CD8-positive, alpha-beta memory T cell (primary cell): ENCODE results near the gene CD83. TPM values are rescaled to one million over a fixed set of nuclear protein-coding genes. Genes with fewer than 3 reads are reported as not detected.

Experiments used
- CTCF ChIA-PET: fragments of 350-600 bp; sonication (Branson Sonifier 250); formaldehyde crosslinking; loops from one replicate; lab custom pipeline; 2021; ENCODE audit warnings: antibody characterized with exemption; lab: Charles Lee
- POLR2A ChIA-PET: fragments of 350-600 bp; sonication (Branson Sonifier 250); formaldehyde crosslinking; loops from one replicate; lab custom pipeline; 2021; ENCODE audit warnings: antibody characterized with exemption; lab: Charles Lee
- DNase-seq, 5 donors: peaks; one replicate each; pipeline versions ENCODE4 v3.0.0 to v3.0.0-alpha.2; 2020 to 2022; ENCODE audit warnings: mixed read lengths in 1 of 5
- H3K27ac ChIP-seq: one replicate; pipeline ENCODE4 v1.7.0; 2013; ENCODE audit warnings: low read depth, mild to moderate bottlenecking, low read length, moderate library complexity
- H3K27me3 ChIP-seq: 2 replicates; pipeline ENCODE4 v1.7.0; 2013; ENCODE audit warnings: low read length, mild to moderate bottlenecking; ENCODE audit not compliant: insufficient read depth, poor library complexity, severe bottlenecking
- H3K36me3 ChIP-seq: 2 replicates; pipeline ENCODE4 v1.7.0; 2013; ENCODE audit warnings: mild to moderate bottlenecking, low read length, moderate library complexity; ENCODE audit not compliant: insufficient read depth
- H3K4me1 ChIP-seq: 2 replicates; pipeline ENCODE4 v1.7.0; 2013; ENCODE audit warnings: mild to moderate bottlenecking, low read length, moderate library complexity; ENCODE audit not compliant: insufficient read depth
- H3K4me3 ChIP-seq: 2 replicates; pipeline ENCODE4 v1.7.0; 2013; ENCODE audit warnings: mild to moderate bottlenecking, low read length
- H3K9me3 ChIP-seq: 2 replicates; pipeline ENCODE4 v1.7.0; 2013; ENCODE audit warnings: mild to moderate bottlenecking, low read length
- H3K27ac Mint-ChIP-seq, 8 donors: one replicate each; pipeline ENCODE4 v1.8.0; 2020 to 2021; ENCODE audit warnings: mixed read lengths in 8 of 8, mild to moderate bottlenecking in 6 of 8, inconsistent platforms in 3 of 8, moderate library complexity in 3 of 8
- H3K27me3 Mint-ChIP-seq, 2 donors: one replicate each; pipeline ENCODE4 v1.8.0; 2020 to 2021; ENCODE audit warnings: mixed read lengths in 2 of 2, mild to moderate bottlenecking in 1 of 2, moderate library complexity in 1 of 2
- H3K36me3 Mint-ChIP-seq, 3 donors: one replicate each; pipeline ENCODE4 v1.8.0; 2020 to 2021; ENCODE audit warnings: mixed read lengths in 3 of 3, inconsistent platforms in 1 of 3, mild to moderate bottlenecking in 1 of 3
- H3K4me1 Mint-ChIP-seq, 3 donors: one replicate each; pipeline ENCODE4 v1.8.0; 2020 to 2021; ENCODE audit warnings: mixed read lengths in 3 of 3, inconsistent platforms in 1 of 3, mild to moderate bottlenecking in 1 of 3
- H3K4me3 Mint-ChIP-seq, 7 donors: one replicate each; pipeline ENCODE4 v1.8.0; 2020 to 2021; ENCODE audit warnings: mixed read lengths in 7 of 7, mild to moderate bottlenecking in 6 of 7, moderate library complexity in 4 of 7, inconsistent platforms in 2 of 7
- H3K9me3 Mint-ChIP-seq, 5 donors: one replicate each; pipeline ENCODE4 v1.8.0; 2020 to 2022; ENCODE audit warnings: mixed read lengths in 5 of 5, mild to moderate bottlenecking in 3 of 5, moderate library complexity in 2 of 5, inconsistent platforms in 1 of 5
- polyA plus RNA-seq: library from polyadenylated mRNA; unstranded; fragments of 300-500 nt; fragmentation: Illumina TruSeq; gene quantifications from one replicate; pipeline ENCODE4 v1.2.3, GENCODE V29; 2021
- total RNA-seq, 2 experiments: library from RNA; stranded (reverse); gene quantifications; one replicate each; pipeline ENCODE4 v1.2.3, GENCODE V29; 2021

Gene CD83
- total and polyA plus RNA-seq, 3 experiments from 2014 or later, result 3.2 to 56.2 (median 53.3) TPM

DNA sequence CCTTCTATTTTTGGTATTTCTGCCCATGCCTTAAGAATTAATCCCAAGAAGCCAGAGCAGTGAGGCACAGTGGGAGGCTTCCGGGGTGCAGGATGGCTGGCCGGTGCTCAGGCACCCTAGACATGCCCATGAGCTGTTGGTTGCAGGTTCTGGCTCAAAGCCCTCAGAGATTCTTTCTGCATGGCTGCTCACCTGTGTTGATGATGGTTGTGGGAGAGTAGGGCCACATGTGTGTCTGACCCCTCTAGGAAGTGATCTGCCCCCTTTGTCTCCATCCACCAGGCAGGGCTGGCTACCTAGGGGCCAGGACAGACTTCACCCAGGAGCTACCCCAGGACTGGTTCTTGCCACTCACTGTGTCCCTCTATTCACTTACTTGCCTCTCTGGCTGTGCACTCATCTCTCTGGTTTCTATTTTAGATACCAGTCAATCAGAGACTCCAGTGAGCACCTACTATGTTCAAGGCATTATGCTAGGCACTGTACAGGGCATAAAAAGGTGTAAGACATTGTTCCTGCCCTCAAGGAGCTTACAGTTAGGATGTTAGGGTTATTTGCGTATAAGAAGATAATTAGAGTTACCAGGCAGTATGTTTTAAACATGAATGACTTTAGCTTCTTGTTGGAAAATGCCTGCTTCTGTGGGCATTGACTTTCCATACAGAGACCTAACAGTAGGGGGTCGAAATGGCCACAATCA lies 16.8 kb downstream of the CD83 start:
- ChIA-PET POLR2A (no interaction called here), CTCF (interaction anchor here (1.3 to 1.8 kb wide), 2 partner anchors 10 to 226 kb away, joined by 3 to 4 read pairs; no protein-coding TSS in a partner anchor)
- Histone ChIP-seq H3K4me1 (no peaks in the 10 kb centered on the region), H3K27ac (no peak overlapping the region), H3K36me3 (no peaks in the 10 kb centered on the region), H3K27me3 (no peaks in the 10 kb centered on the region), H3K4me3 (no peak overlapping the region), H3K9me3 (no peaks in the 10 kb centered on the region)
- H3K27me3 Mint-ChIP-seq, result no peaks in the 10 kb centered on the region
- no peak for DNase-seq
- H3K36me3 Mint-ChIP-seq, result peaks cover 20 to 65% (median 28%) of the 10 kb centered on the region in 3 donors
- H3K4me3 Mint-ChIP-seq, result no peak overlapping the region
- H3K9me3 Mint-ChIP-seq, result no peaks in the 10 kb centered on the region
- H3K4me1 Mint-ChIP-seq, result peaks cover 0 to 7% (median 6%) of the 10 kb centered on the region in 3 donors
- H3K27ac Mint-ChIP-seq, result peak overlapping the region in 1 of 8 donors; percentile 51

DNA sequence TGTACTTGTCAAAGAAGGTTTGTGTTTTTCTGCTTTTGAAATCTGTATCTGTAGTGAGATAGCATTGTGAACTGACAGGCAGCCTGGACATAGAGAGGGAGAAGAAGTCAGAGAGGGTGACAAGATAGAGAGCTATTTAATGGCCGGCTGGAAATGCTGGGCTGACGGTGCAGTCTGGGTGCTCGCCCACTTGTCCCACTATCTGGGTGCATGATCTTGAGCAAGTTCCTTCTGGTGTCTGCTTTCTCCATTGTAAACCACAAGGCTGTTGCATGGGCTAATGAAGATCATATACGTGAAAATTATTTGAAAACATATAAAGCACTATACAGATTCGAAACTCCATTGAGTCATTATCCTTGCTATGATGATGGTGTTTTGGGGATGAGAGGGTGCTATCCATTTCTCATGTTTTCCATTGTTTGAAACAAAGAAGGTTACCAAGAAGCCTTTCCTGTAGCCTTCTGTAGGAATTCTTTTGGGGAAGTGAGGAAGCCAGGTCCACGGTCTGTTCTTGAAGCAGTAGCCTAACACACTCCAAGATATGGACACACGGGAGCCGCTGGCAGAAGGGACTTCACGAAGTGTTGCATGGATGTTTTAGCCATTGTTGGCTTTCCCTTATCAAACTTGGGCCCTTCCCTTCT lies 18.4 kb downstream of the CD83 start:
- H3K4me3 ChIP-seq, result no peak overlapping the region
- Mint-ChIP-seq H3K4me3 (no peak overlapping the region), H3K4me1 (no peaks in the 10 kb centered on the region), H3K36me3 (peaks cover 20 to 55% (median 26%) of the 10 kb centered on the region in 3 donors), H3K27ac (peak overlapping the region in 1 of 8 donors; percentile 67), H3K27me3 (no peaks in the 10 kb centered on the region), H3K9me3 (no peaks in the 10 kb centered on the region)
- no peak for DNase-seq
- H3K36me3 ChIP-seq, result no peaks in the 10 kb centered on the region
- H3K4me1 ChIP-seq, result no peaks in the 10 kb centered on the region
- no peaks in the 10 kb centered on the region for H3K27me3 ChIP-seq
- ChIA-PET POLR2A (no interaction called here), CTCF (interaction anchor here (1.3 kb wide), 1 partner anchor 9 kb away, joined by 3 read pairs; no protein-coding TSS in a partner anchor)
- no peaks in the 10 kb centered on the region for H3K9me3 ChIP-seq
- no peak overlapping the region for H3K27ac ChIP-seq

DNA sequence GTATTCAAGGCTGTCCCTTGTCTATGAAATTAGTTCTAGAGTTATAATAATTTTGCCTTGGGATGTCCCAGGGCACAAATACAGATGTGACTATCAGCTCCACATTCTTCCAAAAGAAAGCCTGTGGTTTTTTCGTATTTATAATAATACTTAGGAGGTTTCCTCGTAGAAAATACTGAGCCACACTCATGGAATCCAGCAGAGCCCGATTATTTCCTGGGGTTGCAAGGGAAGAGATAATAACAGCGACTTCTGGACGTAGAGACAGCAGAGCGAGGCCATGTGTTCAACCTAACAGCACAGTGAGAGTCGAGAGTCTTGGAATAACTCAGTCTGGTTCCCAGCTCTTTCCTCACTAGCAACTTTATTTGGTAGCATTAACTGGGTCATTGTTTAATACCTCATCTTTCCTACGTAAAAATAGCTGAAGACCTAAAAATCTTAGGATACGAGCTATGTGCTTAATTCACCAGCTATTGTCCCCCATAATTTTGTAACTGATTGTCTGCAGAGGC lies 21.2 kb downstream of the CD83 start:
- Histone ChIP-seq H3K4me3 (no peak overlapping the region), H3K36me3 (no peaks in the 10 kb centered on the region), H3K27ac (no peak overlapping the region), H3K4me1 (no peaks in the 10 kb centered on the region), H3K27me3 (no peaks in the 10 kb centered on the region), H3K9me3 (no peaks in the 10 kb centered on the region)
- Mint-ChIP-seq H3K4me1 (no peaks in the 10 kb centered on the region), H3K9me3 (no peaks in the 10 kb centered on the region), H3K27me3 (no peaks in the 10 kb centered on the region), H3K27ac (no peak overlapping the region), H3K36me3 (peaks cover 15 to 27% (median 20%) of the 10 kb centered on the region in 3 donors), H3K4me3 (no peak overlapping the region)
- no peak for DNase-seq
- ChIA-PET POLR2A (no interaction called here), CTCF (interaction anchor here (1.2 kb wide), 1 partner anchor 14 kb away, joined by 3 read pairs; no protein-coding TSS in a partner anchor)

DNA sequence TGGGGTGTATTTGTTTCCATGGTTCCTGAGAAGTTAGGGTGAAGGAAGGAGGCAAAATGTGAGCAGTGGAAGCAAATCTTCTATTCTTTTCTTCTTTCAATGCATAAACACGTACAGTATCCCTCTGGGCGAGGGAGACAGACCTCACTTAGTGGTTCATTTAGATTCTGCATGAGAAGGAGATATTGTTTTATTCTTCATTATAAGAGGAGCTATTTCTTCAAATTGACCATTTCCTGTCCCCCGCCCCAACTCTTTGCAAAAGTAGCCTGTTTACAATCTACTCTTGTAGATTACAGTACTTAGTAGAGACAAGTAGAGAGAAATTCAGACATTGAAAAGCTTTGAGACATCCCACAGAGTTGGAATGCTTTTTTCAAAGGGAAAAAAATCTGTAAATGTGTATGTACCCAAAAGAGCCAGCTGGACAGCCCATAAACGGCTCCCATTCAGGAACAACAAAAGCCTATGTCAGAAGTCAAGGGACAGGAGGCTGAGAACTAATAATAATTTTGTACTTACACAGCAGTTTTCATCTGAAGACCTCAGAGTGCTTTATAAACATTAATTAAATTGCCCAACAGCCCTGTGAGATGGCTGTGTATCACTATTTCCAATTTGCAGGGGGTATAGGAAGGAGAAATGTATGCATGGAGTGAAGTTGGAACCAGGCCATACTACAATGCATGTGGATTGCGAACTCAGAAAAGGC lies 23.9 kb downstream of the CD83 start:
- Mint-ChIP-seq H3K27ac (no peak overlapping the region), H3K4me1 (peaks cover 0 to 5% (median 4%) of the 10 kb centered on the region in 3 donors), H3K9me3 (no peaks in the 10 kb centered on the region), H3K27me3 (no peaks in the 10 kb centered on the region), H3K36me3 (peaks cover 0 to under 1% (median 0%) of the 10 kb centered on the region in 3 donors), H3K4me3 (no peak overlapping the region)
- ChIA-PET CTCF (interaction anchor here (0.6 to 0.9 kb wide), 2 partner anchors 12 to 299 kb away, joined by 3 read pairs; no protein-coding TSS in a partner anchor), POLR2A (no interaction called here)
- Histone ChIP-seq H3K4me3 (no peak overlapping the region), H3K4me1 (no peaks in the 10 kb centered on the region), H3K27ac (no peak overlapping the region), H3K9me3 (no peaks in the 10 kb centered on the region), H3K27me3 (no peaks in the 10 kb centered on the region), H3K36me3 (no peaks in the 10 kb centered on the region)
- DNase-seq, result no peak

DNA sequence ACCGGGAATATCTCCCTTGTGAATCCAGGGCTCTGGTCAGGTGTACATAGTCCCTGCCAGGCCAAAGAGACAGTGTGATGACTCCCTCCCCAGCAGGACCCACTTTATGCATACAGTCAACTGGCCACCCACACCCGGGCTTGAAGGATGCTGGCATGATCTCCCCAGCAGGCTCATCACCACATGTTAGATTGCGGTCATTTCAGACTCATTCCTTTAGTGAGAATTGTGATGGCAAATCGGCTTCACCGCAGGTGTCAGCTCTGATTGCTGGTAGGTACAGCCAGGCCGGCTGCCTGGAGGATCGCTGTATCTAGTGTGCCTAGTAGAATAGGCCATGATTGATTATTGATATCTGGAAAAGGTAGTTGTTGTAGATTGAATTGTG lies 24.5 kb downstream of the CD83 start:
- Mint-ChIP-seq H3K27me3 (no peaks in the 10 kb centered on the region), H3K4me3 (no peak overlapping the region), H3K36me3 (no peaks in the 10 kb centered on the region), H3K9me3 (no peaks in the 10 kb centered on the region), H3K4me1 (peaks cover 0 to 5% (median 4%) of the 10 kb centered on the region in 3 donors), H3K27ac (no peak overlapping the region)
- no peaks in the 10 kb centered on the region for H3K4me1 ChIP-seq
- no peaks in the 10 kb centered on the region for H3K36me3 ChIP-seq
- POLR2A ChIA-PET, result no interaction called here
- H3K27ac ChIP-seq, result no peak overlapping the region
- CTCF ChIA-PET, result interaction anchor here (0.6 kb wide), 1 partner anchor 298 kb away, joined by 3 read pairs; no protein-coding TSS in a partner anchor
- H3K4me3 ChIP-seq, result no peak overlapping the region
- no peak for DNase-seq
- no peaks in the 10 kb centered on the region for H3K27me3 ChIP-seq
- H3K9me3 ChIP-seq, result no peaks in the 10 kb centered on the region

DNA sequence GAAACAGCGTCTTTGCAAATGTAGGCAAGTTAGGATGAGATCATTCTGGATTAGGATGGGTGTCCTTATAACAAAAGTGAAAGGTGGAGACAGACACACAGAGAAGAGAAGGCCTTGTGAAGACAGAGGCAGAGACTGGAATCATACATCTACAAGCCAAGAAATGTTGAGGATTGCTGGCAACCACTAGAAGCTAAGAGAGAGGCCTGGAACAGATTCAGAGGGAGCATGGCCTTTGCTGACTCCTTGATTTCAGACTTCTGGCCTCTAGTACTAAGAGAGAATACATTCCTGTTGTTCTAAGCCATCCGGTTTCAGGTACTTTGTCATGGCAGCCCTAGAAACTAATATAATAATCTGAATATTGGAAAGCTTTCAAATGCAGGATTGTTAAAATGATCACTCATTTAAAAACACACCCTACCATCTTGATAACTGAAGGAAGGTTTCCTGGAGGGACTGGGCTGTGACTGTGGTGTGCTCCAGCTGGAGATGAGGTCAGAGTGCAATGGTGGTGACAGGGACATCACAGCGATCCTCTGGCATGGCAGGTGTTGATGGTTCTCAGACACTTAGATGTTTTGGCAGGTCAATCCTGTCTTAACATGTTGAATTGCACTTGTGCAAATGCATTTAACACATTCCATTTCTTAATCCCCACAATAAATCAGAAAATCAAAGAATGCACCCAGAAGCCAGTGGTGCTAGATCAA lies 25.1 kb downstream of the CD83 start:
- Mint-ChIP-seq H3K27me3 (no peaks in the 10 kb centered on the region), H3K4me3 (no peak overlapping the region), H3K9me3 (no peaks in the 10 kb centered on the region), H3K36me3 (no peaks in the 10 kb centered on the region), H3K27ac (no peak overlapping the region), H3K4me1 (peaks cover 0 to 5% (median 4%) of the 10 kb centered on the region in 3 donors)
- H3K4me3 ChIP-seq, result no peak overlapping the region
- no peak for DNase-seq
- H3K9me3 ChIP-seq, result no peaks in the 10 kb centered on the region
- POLR2A ChIA-PET, result no interaction called here
- H3K27me3 ChIP-seq, result no peaks in the 10 kb centered on the region
- CTCF ChIA-PET, result interaction anchor here (0.6 to 3.2 kb wide), 2 partner anchors 233 to 298 kb away, joined by 3 to 36 read pairs; no protein-coding TSS in a partner anchor
- no peaks in the 10 kb centered on the region for H3K36me3 ChIP-seq
- no peak overlapping the region for H3K27ac ChIP-seq
- no peaks in the 10 kb centered on the region for H3K4me1 ChIP-seq

DNA sequence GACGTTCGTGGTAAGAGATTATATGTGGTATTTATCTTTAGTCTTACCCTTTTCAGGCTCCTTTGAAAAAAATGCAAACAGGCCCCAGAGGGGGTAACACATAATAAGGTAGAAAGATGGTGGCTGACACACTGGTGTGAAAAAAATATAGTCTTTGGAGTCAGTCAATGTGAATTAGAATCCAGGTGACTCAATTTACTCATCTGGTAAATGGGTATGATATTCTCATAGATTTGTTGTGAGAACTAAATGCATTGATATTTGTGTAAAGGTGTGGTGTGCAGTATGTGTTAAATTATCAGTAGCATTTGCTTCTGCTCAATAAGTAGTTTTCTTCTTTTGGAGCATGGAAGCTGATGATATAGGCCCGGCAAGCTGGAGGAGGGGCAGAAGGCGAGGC lies 25.7 kb downstream of the CD83 start:
- H3K4me3 ChIP-seq, result no peak overlapping the region
- no peaks in the 10 kb centered on the region for H3K36me3 Mint-ChIP-seq
- no peaks in the 10 kb centered on the region for H3K27me3 ChIP-seq
- no peak overlapping the region for H3K27ac ChIP-seq
- no peak overlapping the region for H3K27ac Mint-ChIP-seq
- no peaks in the 10 kb centered on the region for H3K4me1 ChIP-seq
- ChIA-PET POLR2A (no interaction called here), CTCF (interaction anchor here (1.0 to 3.2 kb wide), 7 partner anchors 10 to 234 kb away, joined by 3 to 36 read pairs (median 4); no protein-coding TSS in a partner anchor)
- no peaks in the 10 kb centered on the region for H3K27me3 Mint-ChIP-seq
- no peaks in the 10 kb centered on the region for H3K36me3 ChIP-seq
- H3K9me3 ChIP-seq, result no peaks in the 10 kb centered on the region
- DNase-seq, result no peak
- no peak overlapping the region for H3K4me3 Mint-ChIP-seq
- peaks cover 0 to 5% (median 4%) of the 10 kb centered on the region in 3 donors for H3K4me1 Mint-ChIP-seq
- H3K9me3 Mint-ChIP-seq, result no peaks in the 10 kb centered on the region
